PC-9 (cell line): ENCODE data around the gene GRAMD2B. TPM values are rescaled to one million over a fixed set of nuclear protein-coding genes. Genes with fewer than 3 reads are reported as not detected.

Experiments used
- BruUV-seq: library from RNA; stranded (reverse); fragments of 400-500 nt; replicated peaks from 2 replicates; lab custom pipeline; 2021; lab: Mats Ljungman, UMichigan
- CTCF ChIA-PET: fragments of 300-600 bp; sonication (Branson Sonifier 250); formaldehyde crosslinking; loops from one replicate; lab custom pipeline; 2022; ENCODE audit warnings: antibody characterized with exemption; lab: Charles Lee
- POLR2A ChIA-PET: fragments of 300-600 bp; sonication (Branson Sonifier 250); formaldehyde crosslinking; loops from one replicate; lab custom pipeline; 2022; ENCODE audit warnings: antibody characterized with exemption; ENCODE audit not compliant: unreplicated experiment; lab: Charles Lee
- DNase-seq, 2 experiments: peaks; one replicate each; pipeline versions ENCODE4 v3.0.0 to v3.0.0-alpha.2; 2015 to 2022; ENCODE audit warnings: mixed read lengths in 1 of 2
- H2AFZ ChIP-seq: fragments of 200-600 bp; sonication (generic); 2 replicates; pipeline ENCODE4 v1.8.1; 2017; ENCODE audit warnings: antibody characterized with exemption
- H3F3A ChIP-seq: fragments of 200-600 bp; sonication (generic); 2 replicates; pipeline ENCODE4 v1.8.1; 2017; ENCODE audit warnings: antibody characterized with exemption, mild to moderate bottlenecking, low read depth; ENCODE audit not compliant: insufficient read depth
- H3K27ac ChIP-seq: fragments of 200-600 bp; sonication (generic); 2 replicates; pipeline ENCODE4 v1.6.1; 2016; ENCODE audit warnings: mixed run types
- H3K27me3 ChIP-seq: fragments of 200-600 bp; sonication (generic); 2 replicates; pipeline ENCODE4 v1.6.1; 2016; ENCODE audit warnings: low read depth, mixed run types; ENCODE audit not compliant: insufficient read depth
- H3K36me3 ChIP-seq: fragments of 200-600 bp; sonication (generic); 2 replicates; pipeline ENCODE4 v1.6.1; 2016; ENCODE audit warnings: low read depth, mixed run types
- H3K4me1 ChIP-seq: fragments of 200-600 bp; sonication (generic); replicated peaks from 2 replicates; pipeline ENCODE4 v1.6.1; 2016; ENCODE audit warnings: mixed run types; ENCODE audit not compliant: insufficient read depth
- H3K4me2 ChIP-seq: fragments of 200-600 bp; sonication (generic); 2 replicates; pipeline ENCODE4 v1.6.1; 2017; ENCODE audit warnings: mixed run types
- H3K4me3 ChIP-seq: fragments of 200-600 bp; sonication (generic); 2 replicates; pipeline ENCODE4 v1.6.1; 2016; ENCODE audit warnings: mixed run types
- H3K79me2 ChIP-seq: fragments of 200-600 bp; sonication (generic); 2 replicates; pipeline ENCODE4 v1.6.1; 2017; ENCODE audit warnings: low read depth, mixed run types
- H3K9me2 ChIP-seq: fragments of 200-600 bp; sonication (generic); 2 replicates; pipeline ENCODE4 v1.8.1; 2017; ENCODE audit warnings: mild to moderate bottlenecking; ENCODE audit not compliant: insufficient read depth
- H3K9me3 ChIP-seq: fragments of 200-600 bp; sonication (generic); 2 replicates; pipeline ENCODE4 v1.8.1; 2016; ENCODE audit warnings: low read depth; ENCODE audit not compliant: insufficient read depth
- H4K20me1 ChIP-seq: fragments of 200-600 bp; sonication (generic); 2 replicates; pipeline ENCODE4 v1.8.1; 2017; ENCODE audit not compliant: insufficient read depth
- EZH2 ChIP-seq: fragments of 200-600 bp; sonication (generic); IDR thresholded peaks from 2 replicates; pipeline ENCODE4 v1.8.0; 2017; ENCODE audit warnings: antibody characterized with exemption, low read depth
- intact Hi-C: fragments of 100-400 bp; cut with micrococcal nuclease; formaldehyde crosslinking; loops from one replicate; pipeline ENCODE4 v1.10.0; 2022; ENCODE audit not compliant: unreplicated experiment
- total RNA-seq: library from RNA; stranded (reverse); gene quantifications from 2 replicates; pipeline ENCODE4 v1.2.3, GENCODE V29; 2021
- TF ChIP-seq, protein P1 (sequence below): fragments of 200-600 bp; sonication (generic); conservative IDR thresholded peaks from 2 replicates; pipeline ENCODE4 v1.6.1; 2017; ENCODE audit warnings: mixed run types, antibody characterized with exemption, mild to moderate bottlenecking, moderate library complexity

Gene GRAMD2B
- total RNA-seq, 1 experiment from 2014 or later, result 10.0 TPM

DNA sequence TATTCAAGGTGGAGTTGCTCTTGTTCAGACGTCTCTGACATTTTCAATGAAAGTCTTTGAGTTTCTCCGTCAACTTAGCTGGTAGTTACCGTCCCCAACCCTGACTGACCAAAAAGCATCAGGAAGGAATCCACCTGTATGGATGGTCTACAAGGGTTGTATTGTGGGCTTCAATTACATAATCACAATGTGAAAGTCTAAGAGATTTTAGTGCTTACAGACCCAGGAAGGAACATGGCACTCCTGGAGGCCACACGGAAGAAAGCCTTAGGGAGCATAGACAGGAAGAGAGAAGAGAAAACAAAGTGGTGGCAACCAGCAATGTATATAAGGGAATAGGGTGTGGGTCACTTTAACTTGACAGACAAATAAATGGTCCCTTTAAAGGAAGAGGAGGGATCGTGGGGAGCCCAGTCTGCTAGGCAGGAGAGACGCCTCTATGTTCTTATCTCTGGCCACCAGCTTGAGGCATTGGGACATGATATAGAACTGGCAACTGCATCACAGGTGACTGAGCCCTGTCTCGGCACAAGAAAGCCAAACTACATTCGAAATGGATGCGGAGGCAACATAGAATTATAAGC, 91.4 kb downstream of the GRAMD2B start:
- H4K20me1 ChIP-seq, result no peaks in the 10 kb centered on the region
- H3F3A ChIP-seq, result peaks cover 10% of the 10 kb centered on the region; the same call in 1 of the 2 replicates
- H3K4me3 ChIP-seq, result no peak overlapping the region
- no peak for DNase-seq
- no peaks in the 10 kb centered on the region for H3K27me3 ChIP-seq
- intact Hi-C loops, result no loop called here
- no peaks in the 10 kb centered on the region for H3K79me2 ChIP-seq
- H3K9me2 ChIP-seq, result no peaks in the 10 kb centered on the region
- no peak overlapping the region for H3K27ac ChIP-seq
- H3K4me1 ChIP-seq, result peaks cover 13% of the 10 kb centered on the region; the same call in 1 of the 2 replicates
- ChIA-PET POLR2A (no interaction called here), CTCF (no interaction called here)
- no peaks in the 10 kb centered on the region for H3K9me3 ChIP-seq
- no peak overlapping the region for H3K4me2 ChIP-seq
- BruUV-seq, result no TSS peak
- no peaks in the 10 kb centered on the region for H3K36me3 ChIP-seq
- TF ChIP-seq, protein P1, sequence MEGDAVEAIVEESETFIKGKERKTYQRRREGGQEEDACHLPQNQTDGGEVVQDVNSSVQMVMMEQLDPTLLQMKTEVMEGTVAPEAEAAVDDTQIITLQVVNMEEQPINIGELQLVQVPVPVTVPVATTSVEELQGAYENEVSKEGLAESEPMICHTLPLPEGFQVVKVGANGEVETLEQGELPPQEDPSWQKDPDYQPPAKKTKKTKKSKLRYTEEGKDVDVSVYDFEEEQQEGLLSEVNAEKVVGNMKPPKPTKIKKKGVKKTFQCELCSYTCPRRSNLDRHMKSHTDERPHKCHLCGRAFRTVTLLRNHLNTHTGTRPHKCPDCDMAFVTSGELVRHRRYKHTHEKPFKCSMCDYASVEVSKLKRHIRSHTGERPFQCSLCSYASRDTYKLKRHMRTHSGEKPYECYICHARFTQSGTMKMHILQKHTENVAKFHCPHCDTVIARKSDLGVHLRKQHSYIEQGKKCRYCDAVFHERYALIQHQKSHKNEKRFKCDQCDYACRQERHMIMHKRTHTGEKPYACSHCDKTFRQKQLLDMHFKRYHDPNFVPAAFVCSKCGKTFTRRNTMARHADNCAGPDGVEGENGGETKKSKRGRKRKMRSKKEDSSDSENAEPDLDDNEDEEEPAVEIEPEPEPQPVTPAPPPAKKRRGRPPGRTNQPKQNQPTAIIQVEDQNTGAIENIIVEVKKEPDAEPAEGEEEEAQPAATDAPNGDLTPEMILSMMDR, result no peak
- no peak for TF ChIP-seq EZH2
- no peak overlapping the region for H2AFZ ChIP-seq

DNA sequence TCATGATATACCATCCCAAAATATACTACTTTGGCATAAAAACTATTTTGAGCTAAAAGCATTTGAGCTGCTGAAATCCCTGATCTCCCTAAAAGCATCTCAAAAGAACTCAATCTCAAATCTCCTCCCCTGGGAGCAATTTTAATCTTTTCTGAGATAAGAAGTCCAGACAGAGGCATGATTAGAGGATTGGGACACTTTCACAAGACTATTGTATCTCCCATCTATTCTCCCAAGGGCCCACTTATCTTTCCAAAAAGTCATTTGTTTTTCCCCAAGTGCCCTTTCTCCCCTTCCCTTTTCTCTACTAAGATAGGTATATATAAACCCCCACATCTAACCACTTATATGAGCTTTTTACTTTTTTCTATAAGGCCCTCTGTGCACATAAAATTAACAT, 92.1 kb downstream of the GRAMD2B start:
- H3F3A ChIP-seq, result peaks cover 10% of the 10 kb centered on the region; the same call in 1 of the 2 replicates
- TF ChIP-seq EZH2, result no peak
- TF ChIP-seq, protein P1, result no peak
- H3K27ac ChIP-seq, result peak overlapping the region; percentile 37; the same call in 1 of the 2 replicates
- intact Hi-C loops, result no loop called here
- DNase-seq, result no peak
- no peak overlapping the region for H3K4me2 ChIP-seq
- H3K9me2 ChIP-seq, result no peaks in the 10 kb centered on the region
- H3K27me3 ChIP-seq, result no peaks in the 10 kb centered on the region
- no peak overlapping the region for H2AFZ ChIP-seq
- CTCF ChIA-PET, result no interaction called here
- no TSS peak for BruUV-seq
- no peaks in the 10 kb centered on the region for H3K9me3 ChIP-seq
- peaks cover 18% of the 10 kb centered on the region; the same call in 1 of the 2 replicates for H3K4me1 ChIP-seq
- no peak overlapping the region for H3K4me3 ChIP-seq
- H3K36me3 ChIP-seq, result no peaks in the 10 kb centered on the region
- H4K20me1 ChIP-seq, result no peaks in the 10 kb centered on the region
- POLR2A ChIA-PET, result no interaction called here
- H3K79me2 ChIP-seq, result no peaks in the 10 kb centered on the region

DNA sequence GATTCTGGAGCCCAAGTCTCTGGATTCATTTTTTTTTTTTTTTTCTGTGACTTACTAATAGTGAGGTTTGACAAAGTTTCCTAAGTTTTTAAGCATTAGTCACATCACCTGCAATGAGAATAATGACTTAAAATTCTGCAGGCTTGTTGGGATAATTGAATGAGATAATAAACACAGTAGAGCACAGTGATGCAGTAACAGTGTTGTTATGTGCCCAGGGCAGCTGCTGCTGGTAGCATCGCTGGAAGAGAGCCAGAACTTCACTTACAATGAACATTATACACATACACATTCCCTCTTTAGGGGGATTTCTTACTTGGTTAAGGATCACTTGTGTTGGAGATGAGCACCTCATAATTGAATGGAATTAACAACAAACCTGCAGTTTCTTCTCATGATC, 92.9 kb downstream of the GRAMD2B start:
- Histone ChIP-seq H3K4me3 (no peak overlapping the region), H3K4me2 (no peak overlapping the region), H3F3A (peaks cover 10% of the 10 kb centered on the region; the same call in 1 of the 2 replicates), H3K4me1 (peaks cover 18% of the 10 kb centered on the region; the same call in 1 of the 2 replicates), H3K27me3 (no peaks in the 10 kb centered on the region), H3K9me2 (no peaks in the 10 kb centered on the region), H3K36me3 (no peaks in the 10 kb centered on the region), H4K20me1 (no peaks in the 10 kb centered on the region), H3K27ac (peak overlapping the region; percentile 14; the same call in 1 of the 2 replicates), H2AFZ (no peak overlapping the region), H3K79me2 (no peaks in the 10 kb centered on the region), H3K9me3 (no peaks in the 10 kb centered on the region)
- DNase-seq, result peak in 1 of 2 experiments; percentile 38
- TF ChIP-seq, protein P1, result no peak
- no peak for TF ChIP-seq EZH2
- intact Hi-C loops, result no loop called here
- CTCF ChIA-PET, result interaction anchor here (1.0 kb wide), 1 partner anchor 16 kb away, joined by 6 read pairs; no protein-coding TSS in a partner anchor
- POLR2A ChIA-PET, result interaction anchor here (0.5 kb wide), 1 partner anchor 166 kb away, joined by 3 read pairs; no protein-coding TSS in a partner anchor
- BruUV-seq, result no TSS peak
